ENCODE results near the gene ZNRF3. TPM values are rescaled to one million over a fixed set of nuclear protein-coding genes. Genes with fewer than 3 reads are reported as not detected.

The ZNRF3 gene
- total RNA-seq, 1 experiment from 2014 or later: 8.1 TPM

GRCh38 chr22:29009148-29009547 lies 125.8 kb downstream of the ZNRF3 start:
- TF ChIP-seq EZH2 (IDR thresholded peaks at IDR 0.05; ENCODE audit: low read length, unreplicated experiment) (no peak), CTCF (conservative IDR thresholded peaks at IDR 0.05; ENCODE audit: low read depth, low read length) (no peak), EZH2phosphoT487 (IDR thresholded peaks at IDR 0.05; ENCODE audit: borderline replicate concordance, low read length) (no peak)
- DNase-seq (no peak), ATAC-seq (no peak)
- no peak overlapping the region for H3K4me2 ChIP-seq (ENCODE audit: low read length)
- H4K20me1 ChIP-seq (ENCODE audit: low read length): no peaks in the 10 kb centered on the region
- H3K9me2 ChIP-seq (replicated peaks; ENCODE audit: low read length): no peaks in the 10 kb centered on the region
- no peaks in the 10 kb centered on the region for H3K27me3 ChIP-seq (ENCODE audit: low read length)
- no peak overlapping the region for H3K27ac ChIP-seq (ENCODE audit: low read length)
- H3K4me3 ChIP-seq (ENCODE audit: low read length): no peak overlapping the region
- no peak overlapping the region for H2AFZ ChIP-seq (ENCODE audit: low read length)
- no peaks in the 10 kb centered on the region for H3K36me3 ChIP-seq (ENCODE audit: low read depth, low read length)
- intact Hi-C loops (cut with micrococcal nuclease): no loop called here
- H3K9ac ChIP-seq (ENCODE audit: low read length): no peak overlapping the region
- BruUV-seq (replicated peaks): no TSS peak
- H3K4me1 ChIP-seq (ENCODE audit: insufficient read depth, low read length): peaks cover 1% of the 10 kb centered on the region; the same call in 1 of the 2 replicates
- H3F3A ChIP-seq (ENCODE audit: low read length, unreplicated experiment): no peaks in the 10 kb centered on the region
- no peaks in the 10 kb centered on the region for H3K79me2 ChIP-seq (ENCODE audit: low read length)
- H3K9me3 ChIP-seq (ENCODE audit: low read length): no peaks in the 10 kb centered on the region
- CTCF ChIA-PET: no interaction called here
- POLR2A ChIA-PET (ENCODE audit: unreplicated experiment): no interaction called here

GRCh38 chr22:29011240-29012100 lies 128.1 kb downstream of the ZNRF3 start:
- no peaks in the 10 kb centered on the region for H3F3A ChIP-seq (ENCODE audit: low read length, unreplicated experiment)
- no peaks in the 10 kb centered on the region for H3K79me2 ChIP-seq (ENCODE audit: low read length)
- ATAC-seq (no peak), DNase-seq (no peak)
- ChIA-PET CTCF (no interaction called here), POLR2A (ENCODE audit: unreplicated experiment) (no interaction called here)
- no peaks in the 10 kb centered on the region for H4K20me1 ChIP-seq (ENCODE audit: low read length)
- TF ChIP-seq EZH2phosphoT487 (IDR thresholded peaks at IDR 0.05; ENCODE audit: borderline replicate concordance, low read length): no peak
- TF ChIP-seq CTCF (conservative IDR thresholded peaks at IDR 0.05; ENCODE audit: low read depth, low read length): no peak
- TF ChIP-seq EZH2 (IDR thresholded peaks at IDR 0.05; ENCODE audit: low read length, unreplicated experiment): no peak
- BruUV-seq (replicated peaks): no TSS peak
- H3K9me2 ChIP-seq (replicated peaks; ENCODE audit: low read length): no peaks in the 10 kb centered on the region
- no peak overlapping the region for H3K27ac ChIP-seq (ENCODE audit: low read length)
- no peak overlapping the region for H3K9ac ChIP-seq (ENCODE audit: low read length)
- H3K4me3 ChIP-seq (ENCODE audit: low read length): no peak overlapping the region
- no peak overlapping the region for H3K4me2 ChIP-seq (ENCODE audit: low read length)
- intact Hi-C loops (cut with micrococcal nuclease): no loop called here
- no peaks in the 10 kb centered on the region for H3K4me1 ChIP-seq (ENCODE audit: insufficient read depth, low read length)
- no peak overlapping the region for H2AFZ ChIP-seq (ENCODE audit: low read length)
- H3K9me3 ChIP-seq (ENCODE audit: low read length): no peaks in the 10 kb centered on the region
- H3K36me3 ChIP-seq (ENCODE audit: low read depth, low read length): no peaks in the 10 kb centered on the region
- no peaks in the 10 kb centered on the region for H3K27me3 ChIP-seq (ENCODE audit: low read length)

GRCh38 chr22:29012101-29012433 lies 128.7 kb downstream of the ZNRF3 start:
- Histone ChIP-seq H3K27me3 (ENCODE audit: low read length) (no peaks in the 10 kb centered on the region), H3K9me3 (ENCODE audit: low read length) (no peaks in the 10 kb centered on the region), H2AFZ (ENCODE audit: low read length) (no peak overlapping the region), H3K27ac (ENCODE audit: low read length) (no peak overlapping the region), H4K20me1 (ENCODE audit: low read length) (no peaks in the 10 kb centered on the region), H3K9ac (ENCODE audit: low read length) (no peak overlapping the region), H3F3A (ENCODE audit: low read length, unreplicated experiment) (no peaks in the 10 kb centered on the region), H3K36me3 (ENCODE audit: low read depth, low read length) (no peaks in the 10 kb centered on the region), H3K4me2 (ENCODE audit: low read length) (no peak overlapping the region), H3K79me2 (ENCODE audit: low read length) (no peaks in the 10 kb centered on the region), H3K4me3 (ENCODE audit: low read length) (no peak overlapping the region), H3K4me1 (ENCODE audit: insufficient read depth, low read length) (no peaks in the 10 kb centered on the region), H3K9me2 (replicated peaks; ENCODE audit: low read length) (no peaks in the 10 kb centered on the region)
- DNase-seq (no peak), ATAC-seq (no peak)
- intact Hi-C loops (cut with micrococcal nuclease): no loop called here
- ChIA-PET CTCF (no interaction called here), POLR2A (ENCODE audit: unreplicated experiment) (no interaction called here)
- TF ChIP-seq CTCF (conservative IDR thresholded peaks at IDR 0.05; ENCODE audit: low read depth, low read length): no peak
- no peak for TF ChIP-seq EZH2 (IDR thresholded peaks at IDR 0.05; ENCODE audit: low read length, unreplicated experiment)
- no peak for TF ChIP-seq EZH2phosphoT487 (IDR thresholded peaks at IDR 0.05; ENCODE audit: borderline replicate concordance, low read length)
- BruUV-seq (replicated peaks): no TSS peak
